ENCODE data around the gene CDK5RAP2.
"Not testable (repeated sequence)": the region's sequence is repeated elsewhere in the genome, so short reads cannot be mapped to it uniquely, and the experiment has no call there.

- not testable (repeated sequence) for TF ChIP-seq EP300 (IDR thresholded peaks at IDR 0.05; ENCODE audit: borderline replicate concordance in 1 of 2, control insufficient read depth in 1 of 2, low read depth in 2 of 2, low read length in 2 of 2); REST (IDR thresholded peaks at IDR 0.05; ENCODE audit: low read depth, low read length); YY1 (IDR thresholded peaks at IDR 0.05; ENCODE audit: low read depth, low read length); MYB (IDR thresholded peaks at IDR 0.05; ENCODE audit: borderline replicate concordance, low read depth, low read length); CTCF (IDR thresholded peaks at IDR 0.05 in 2 of 3, conservative IDR thresholded peaks at IDR 0.05 in 1 of 3; ENCODE audit: control insufficient read depth in 2 of 3, extremely low read depth in 1 of 3, insufficient read depth in 1 of 3, low read depth in 3 of 3, low read length in 3 of 3); TARDBP (IDR thresholded peaks at IDR 0.05; ENCODE audit: borderline replicate concordance); RCOR1 (conservative IDR thresholded peaks at IDR 0.05; ENCODE audit: low read depth, low read length); ELK1 (IDR thresholded peaks at IDR 0.05; ENCODE audit: low read depth, low read length); EZH2 (IDR thresholded peaks at IDR 0.05; ENCODE audit: borderline replicate concordance, control insufficient read depth, low read depth, low read length); POLR2A (IDR thresholded peaks at IDR 0.05; ENCODE audit: low read depth, low read length); ATF3 (IDR thresholded peaks at IDR 0.05; ENCODE audit: borderline replicate concordance, extremely low read depth, low read depth, low read length)
Measured at GRCh38 chr9:120515481-120515880, 64.5 kb downstream of the CDK5RAP2 start.
